SJSA1 (cell line): ENCODE data around the gene LSM10. TPM values are rescaled to one million over a fixed set of nuclear protein-coding genes. Genes with fewer than 3 reads are reported as not detected.

ENCODE experiments used
- DNase-seq, 2 experiments: peaks; one replicate each; pipeline ENCODE4 v3.0.0-alpha.2; 2015 to 2020; ENCODE audit warnings: low spot score in 2 of 2, low read depth in 1 of 2
- H3K27ac ChIP-seq: fragments of 250-450 bp; sonication (Bioruptor Pico); 2 replicates; pipeline ENCODE4 v1.5.1; 2020; ENCODE audit warnings: mild to moderate bottlenecking, moderate library complexity
- H3K27me3 ChIP-seq: fragments of 250-450 bp; sonication (Bioruptor Pico); replicated peaks from 2 replicates; pipeline ENCODE4 v1.5.1; 2020; ENCODE audit warnings: mild to moderate bottlenecking, moderate library complexity
- H3K36me3 ChIP-seq: fragments of 250-450 bp; sonication (Bioruptor Pico); 2 replicates; pipeline ENCODE4 v1.5.1; 2020; ENCODE audit warnings: mild to moderate bottlenecking
- H3K4me1 ChIP-seq: fragments of 250-450 bp; sonication (Bioruptor Pico); replicated peaks from 2 replicates; pipeline ENCODE4 v1.6.1; 2021; ENCODE audit warnings: mild to moderate bottlenecking
- H3K4me3 ChIP-seq: fragments of 250-450 bp; sonication (Bioruptor Pico); 2 replicates; pipeline ENCODE4 v1.5.1; 2020; ENCODE audit warnings: mild to moderate bottlenecking
- H3K9me3 ChIP-seq: fragments of 250-450 bp; sonication (Bioruptor Pico); replicated peaks from 2 replicates; pipeline ENCODE4 v1.5.1; 2020; ENCODE audit warnings: mild to moderate bottlenecking
- total RNA-seq: library from RNA; depleted of rRNA; stranded (reverse); fragments of >200 nt; shearing (Covaris generic); gene quantifications from 2 replicates; pipeline ENCODE4 v1.2.3, GENCODE V29; 2014

The LSM10 gene
- total RNA-seq, 1 experiment from 2014 or later = 6.4 TPM

DNA sequence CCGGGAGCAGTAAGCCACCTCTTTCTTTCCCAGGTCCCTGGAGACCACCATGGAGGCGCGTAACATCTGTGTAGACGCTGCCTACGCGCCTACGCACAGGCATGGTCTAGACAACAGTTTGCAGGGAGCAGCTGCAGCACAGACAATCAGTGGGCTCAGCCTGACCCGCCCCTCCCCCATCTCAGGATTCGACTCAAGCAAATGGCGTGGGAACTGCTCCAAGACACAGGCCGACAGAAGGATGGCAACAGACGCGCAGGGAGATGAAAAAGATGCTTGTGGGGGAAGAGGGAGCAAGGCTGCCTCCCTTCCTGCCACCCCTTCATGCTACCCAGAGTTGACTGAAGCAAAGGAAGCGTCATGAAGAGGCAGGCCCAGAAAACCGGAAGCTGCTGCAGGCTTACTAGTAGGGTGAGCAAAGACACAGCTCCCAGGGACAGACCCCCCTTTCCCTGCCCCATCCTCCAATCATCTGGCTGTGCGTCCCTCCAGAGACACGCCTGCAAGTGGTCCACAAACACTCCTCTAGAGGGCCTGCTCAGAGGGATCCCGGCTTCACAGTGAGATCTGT is 31.5 kb downstream of the LSM10 start:
- DNase-seq = peak; percentile 28 to 60
- Histone ChIP-seq H3K9me3 (no peaks in the 10 kb centered on the region), H3K27ac (peak overlapping the region; percentile 4; the same call in 1 of the 2 replicates), H3K27me3 (no peaks in the 10 kb centered on the region), H3K4me1 (peaks cover 24% of the 10 kb centered on the region), H3K4me3 (no peak overlapping the region), H3K36me3 (peaks cover 54% of the 10 kb centered on the region)

DNA sequence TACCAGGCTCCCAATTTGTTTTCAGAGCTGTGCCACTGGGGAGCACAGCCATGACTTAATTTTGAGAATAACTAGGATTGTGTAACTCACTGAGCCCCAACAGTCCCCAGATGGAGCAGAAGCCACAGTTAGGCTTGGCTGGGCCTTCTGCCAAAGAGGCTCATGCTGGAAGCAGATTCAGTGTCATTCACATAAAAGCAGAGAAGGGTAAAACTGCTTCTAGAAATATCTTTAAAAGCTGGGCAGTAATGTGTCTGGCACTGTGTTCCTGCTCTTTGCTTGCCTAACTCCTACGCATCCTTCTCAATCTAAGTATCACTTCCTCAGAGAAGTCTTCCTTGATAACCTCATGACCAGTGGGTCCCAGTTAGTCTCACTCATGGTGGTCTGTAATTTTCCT is 32.3 kb downstream of the LSM10 start:
- no peak for DNase-seq
- H3K36me3 ChIP-seq = peaks cover 59% of the 10 kb centered on the region
- no peaks in the 10 kb centered on the region for H3K9me3 ChIP-seq
- H3K27me3 ChIP-seq = no peaks in the 10 kb centered on the region
- H3K27ac ChIP-seq = peak overlapping the region; percentile 4; the same call in 1 of the 2 replicates
- H3K4me1 ChIP-seq = peaks cover 31% of the 10 kb centered on the region
- H3K4me3 ChIP-seq = no peak overlapping the region

DNA sequence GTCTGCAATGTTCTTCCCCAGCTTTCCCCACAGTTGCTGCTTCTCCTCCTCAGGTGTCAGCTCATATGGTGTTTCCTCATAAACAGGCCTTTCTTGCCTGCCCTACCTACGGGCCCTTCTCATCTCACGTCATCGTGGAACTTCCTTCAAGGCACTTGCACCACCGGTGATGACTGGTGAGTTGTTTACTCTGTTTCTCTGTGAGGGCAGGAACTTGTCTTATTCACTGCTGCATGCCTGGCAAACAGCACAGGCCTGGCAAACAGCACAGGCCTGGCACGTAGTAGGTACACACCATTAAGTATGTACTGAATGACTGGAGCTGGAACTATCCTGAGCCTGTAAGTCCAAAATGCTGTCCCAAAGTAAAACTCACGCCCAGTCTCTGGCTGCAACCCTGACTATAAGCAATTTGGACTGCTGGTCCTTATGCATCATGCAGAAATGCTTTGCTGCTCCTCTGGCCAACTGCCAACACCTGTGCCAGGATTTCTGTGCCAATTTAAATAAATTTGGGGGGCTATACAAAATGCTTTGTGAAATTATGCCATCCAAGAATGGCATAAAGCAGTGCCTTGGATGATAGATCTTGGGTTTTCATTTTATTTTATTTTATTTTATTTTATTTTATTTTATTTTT is 37.7 kb downstream of the LSM10 start:
- Histone ChIP-seq H3K36me3 (peaks cover 73% of the 10 kb centered on the region), H3K4me3 (no peak overlapping the region), H3K27ac (peak overlapping the region; percentile 15; the same call in 1 of the 2 replicates), H3K9me3 (no peaks in the 10 kb centered on the region), H3K4me1 (peaks cover 16% of the 10 kb centered on the region), H3K27me3 (no peaks in the 10 kb centered on the region)
- DNase-seq = no peak

DNA sequence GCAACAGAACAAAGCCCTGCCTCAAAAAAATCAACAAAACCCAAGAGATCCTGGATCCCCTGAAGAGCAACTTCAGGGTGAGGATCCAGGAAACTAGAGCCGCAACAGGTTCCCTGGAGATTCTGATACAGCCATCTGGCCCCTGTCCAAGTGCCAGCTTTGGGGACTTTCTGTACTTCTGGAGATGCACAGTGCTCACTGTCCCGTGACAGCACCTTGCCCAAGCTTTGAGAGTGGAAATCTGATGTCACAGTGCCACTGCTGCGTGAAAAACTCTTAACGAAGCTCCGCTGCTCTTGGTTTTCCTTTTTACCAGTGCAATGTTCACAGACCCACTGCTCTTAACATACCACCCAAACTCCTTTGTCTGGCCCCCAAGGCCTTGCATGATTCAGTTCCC is 38.3 kb downstream of the LSM10 start:
- Histone ChIP-seq H3K27me3 (no peaks in the 10 kb centered on the region), H3K27ac (no peak overlapping the region), H3K9me3 (no peaks in the 10 kb centered on the region), H3K4me1 (peaks cover 16% of the 10 kb centered on the region), H3K4me3 (no peak overlapping the region), H3K36me3 (peaks cover 79% of the 10 kb centered on the region)
- DNase-seq = no peak

DNA sequence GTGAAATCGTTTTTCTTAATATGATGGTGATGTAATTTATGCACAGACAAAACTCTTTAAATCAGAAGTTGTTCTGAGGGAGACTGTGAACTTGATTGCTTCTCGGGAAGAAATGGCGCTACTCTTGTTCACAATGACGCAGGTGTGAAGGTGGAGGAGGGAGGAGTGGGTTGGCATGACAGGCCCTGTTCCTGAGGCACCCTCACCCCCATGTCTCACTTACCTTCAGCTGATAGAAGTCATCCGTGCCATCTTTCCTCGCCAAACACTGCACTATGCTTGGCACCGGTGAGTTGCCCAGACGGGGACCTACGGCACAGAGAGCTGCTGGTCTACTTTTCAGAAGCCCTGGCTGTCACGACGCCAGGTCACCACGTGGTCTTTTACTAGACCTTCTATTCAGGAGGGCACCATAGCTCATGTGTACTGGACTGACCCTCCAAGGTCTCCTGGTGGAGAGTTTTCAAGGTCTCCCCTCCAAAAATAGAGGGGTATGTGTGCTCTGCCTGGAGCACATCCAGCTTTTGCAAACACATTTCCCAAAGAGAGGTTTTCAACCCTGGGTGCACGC is 39.1 kb downstream of the LSM10 start:
- Histone ChIP-seq H3K36me3 (peaks cover 87% of the 10 kb centered on the region), H3K27ac (no peak overlapping the region), H3K27me3 (no peaks in the 10 kb centered on the region), H3K4me3 (no peak overlapping the region), H3K9me3 (no peaks in the 10 kb centered on the region), H3K4me1 (peaks cover 18% of the 10 kb centered on the region)
- no peak for DNase-seq

DNA sequence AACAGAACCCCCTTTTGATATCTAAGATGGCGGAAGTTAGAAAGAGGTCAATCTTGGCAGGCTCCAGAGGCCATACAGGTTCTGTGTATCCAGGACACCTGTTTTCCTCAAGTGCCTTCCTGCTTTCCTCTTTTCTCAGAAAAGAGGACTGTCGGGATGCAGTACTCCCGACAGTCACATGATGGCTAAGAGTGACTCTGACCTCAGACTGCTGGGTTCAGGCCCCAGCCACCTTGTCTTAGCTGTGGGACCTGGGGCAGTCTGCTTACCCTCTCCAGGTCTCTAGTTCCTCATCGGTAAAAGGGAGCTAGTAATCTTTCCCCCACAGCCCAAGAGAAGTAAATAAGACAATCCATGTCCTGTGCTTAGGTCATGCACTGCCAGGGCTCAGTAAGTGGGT is 41.9 kb downstream of the LSM10 start:
- DNase-seq = no peak
- Histone ChIP-seq H3K27me3 (no peaks in the 10 kb centered on the region), H3K4me3 (no peak overlapping the region), H3K9me3 (no peaks in the 10 kb centered on the region), H3K27ac (no peak overlapping the region), H3K4me1 (peaks cover 38% of the 10 kb centered on the region), H3K36me3 (peaks cover 82% of the 10 kb centered on the region)

DNA sequence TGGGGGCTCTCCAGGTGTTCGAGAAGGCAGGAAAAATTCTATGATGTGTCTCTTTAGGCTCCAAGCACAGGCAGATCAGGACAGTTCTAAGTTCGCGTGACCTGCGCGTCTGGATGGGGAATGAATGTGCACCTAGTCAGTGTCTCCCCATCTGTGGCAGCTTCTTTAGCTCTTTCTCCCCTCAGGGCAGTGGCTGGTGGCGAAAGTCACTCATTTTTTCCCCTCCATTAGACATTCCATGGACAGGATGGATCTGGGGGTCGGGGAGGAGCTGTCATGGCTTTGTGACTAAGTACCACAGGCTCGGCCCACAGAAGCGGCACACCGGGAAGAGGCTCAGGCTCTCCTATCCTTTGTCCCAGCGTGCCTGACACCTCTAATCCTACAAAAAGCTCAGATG is 43.2 kb downstream of the LSM10 start:
- Histone ChIP-seq H3K27ac (no peak overlapping the region), H3K4me3 (no peak overlapping the region), H3K4me1 (peaks cover 43% of the 10 kb centered on the region), H3K36me3 (peaks cover 78% of the 10 kb centered on the region), H3K9me3 (no peaks in the 10 kb centered on the region), H3K27me3 (no peaks in the 10 kb centered on the region)
- no peak for DNase-seq

DNA sequence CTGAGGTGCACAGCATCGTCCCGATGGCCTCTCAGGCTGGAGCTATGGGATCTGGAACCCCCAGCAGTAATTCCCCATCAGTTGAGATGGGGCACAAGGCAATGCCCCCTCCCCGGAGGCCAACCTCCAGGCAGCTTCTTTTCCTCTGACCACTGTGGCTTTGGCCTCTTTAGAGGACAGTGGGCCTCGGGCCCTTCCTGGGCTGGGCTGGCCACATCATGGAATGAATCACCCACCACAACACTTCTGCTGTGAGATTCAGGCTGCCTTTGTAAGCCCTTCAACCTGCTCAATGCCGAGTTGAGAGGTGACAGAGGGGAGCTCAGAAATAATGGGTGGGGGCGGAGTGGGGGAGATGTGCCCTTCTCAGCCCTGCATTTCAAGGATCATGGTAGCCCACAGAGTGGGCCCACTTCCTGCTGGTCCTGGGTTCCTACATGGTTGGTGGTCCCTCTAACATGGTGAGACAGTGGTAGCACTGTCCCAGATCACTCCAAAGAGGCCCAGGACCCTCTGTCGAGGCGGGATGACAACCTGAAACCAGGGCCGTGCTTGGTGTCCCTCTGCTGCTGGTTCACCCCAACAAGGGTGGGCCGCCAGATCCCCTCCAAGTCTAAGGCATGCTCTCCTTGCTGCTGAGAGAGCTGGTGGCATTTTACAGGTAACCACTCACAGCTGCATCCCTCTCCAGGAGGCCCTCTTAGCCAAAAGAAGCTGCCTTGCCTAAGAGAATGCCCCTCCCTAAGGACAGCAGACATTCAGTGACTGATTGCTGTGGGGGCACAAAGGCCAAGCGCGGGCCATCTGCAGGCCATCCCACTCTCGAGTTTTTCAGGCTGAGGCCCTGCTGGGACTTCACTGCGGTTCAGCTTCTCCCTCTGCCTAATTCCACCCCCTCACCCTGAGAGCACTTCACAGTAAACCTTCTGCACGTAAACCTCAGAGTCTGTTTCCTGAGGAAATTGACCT is 44.5 kb downstream of the LSM10 start:
- Histone ChIP-seq H3K4me3 (no peak overlapping the region), H3K9me3 (no peaks in the 10 kb centered on the region)

DNA sequence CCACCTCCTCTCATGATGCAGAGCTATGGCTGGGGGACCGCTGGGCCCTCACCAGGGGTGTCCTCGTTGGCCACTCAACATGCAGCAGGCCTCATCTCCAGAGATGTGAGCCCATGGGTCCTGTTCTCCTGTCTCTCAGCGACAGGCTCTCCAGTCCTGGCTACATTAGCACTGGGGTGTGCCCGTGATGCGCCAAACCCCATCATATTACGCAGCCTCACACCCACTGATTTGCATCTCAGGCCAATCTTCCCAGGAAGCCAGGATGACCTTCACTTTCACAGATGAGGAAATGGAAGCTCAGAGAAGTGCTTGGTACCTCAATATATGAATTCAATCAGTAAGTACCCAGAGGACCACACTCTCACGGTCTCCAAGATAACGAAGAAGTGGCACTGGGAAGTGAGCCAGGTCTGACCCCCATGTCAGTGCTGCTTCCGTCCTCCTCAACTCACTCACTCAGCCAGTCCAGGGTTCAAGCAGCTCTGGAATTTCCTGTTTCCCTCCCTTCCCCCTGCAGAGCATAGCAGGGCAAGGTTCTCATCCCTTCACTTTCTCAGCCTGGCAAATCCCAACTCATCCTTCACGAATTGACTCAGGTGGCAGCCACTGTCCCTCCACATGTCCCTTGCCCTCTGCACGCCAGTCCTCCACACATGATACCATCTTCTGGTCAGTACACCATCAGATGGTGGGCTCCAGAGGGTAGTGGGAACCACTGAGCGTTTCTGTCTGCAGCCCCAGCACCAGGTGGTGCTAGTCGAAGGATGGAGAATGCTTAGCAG is 45.4 kb downstream of the LSM10 start:
- no peaks in the 10 kb centered on the region for H3K27me3 ChIP-seq
- peak; percentile 79 to 84 for DNase-seq
- H3K4me1 ChIP-seq = peaks cover 50% of the 10 kb centered on the region
- H3K4me3 ChIP-seq = no peak overlapping the region
- H3K27ac ChIP-seq = peak overlapping the region; percentile 99
- H3K36me3 ChIP-seq = peaks cover 74% of the 10 kb centered on the region
- no peaks in the 10 kb centered on the region for H3K9me3 ChIP-seq

More for the DNA sequence above, 44.5 kb downstream of the LSM10 start:
- Histone ChIP-seq H3K4me1 (peaks cover 50% of the 10 kb centered on the region), H3K36me3 (peaks cover 77% of the 10 kb centered on the region), H3K27ac (peak overlapping the region; percentile 99), H3K27me3 (no peaks in the 10 kb centered on the region)
- peak; percentile 69 to 77 for DNase-seq

DNA sequence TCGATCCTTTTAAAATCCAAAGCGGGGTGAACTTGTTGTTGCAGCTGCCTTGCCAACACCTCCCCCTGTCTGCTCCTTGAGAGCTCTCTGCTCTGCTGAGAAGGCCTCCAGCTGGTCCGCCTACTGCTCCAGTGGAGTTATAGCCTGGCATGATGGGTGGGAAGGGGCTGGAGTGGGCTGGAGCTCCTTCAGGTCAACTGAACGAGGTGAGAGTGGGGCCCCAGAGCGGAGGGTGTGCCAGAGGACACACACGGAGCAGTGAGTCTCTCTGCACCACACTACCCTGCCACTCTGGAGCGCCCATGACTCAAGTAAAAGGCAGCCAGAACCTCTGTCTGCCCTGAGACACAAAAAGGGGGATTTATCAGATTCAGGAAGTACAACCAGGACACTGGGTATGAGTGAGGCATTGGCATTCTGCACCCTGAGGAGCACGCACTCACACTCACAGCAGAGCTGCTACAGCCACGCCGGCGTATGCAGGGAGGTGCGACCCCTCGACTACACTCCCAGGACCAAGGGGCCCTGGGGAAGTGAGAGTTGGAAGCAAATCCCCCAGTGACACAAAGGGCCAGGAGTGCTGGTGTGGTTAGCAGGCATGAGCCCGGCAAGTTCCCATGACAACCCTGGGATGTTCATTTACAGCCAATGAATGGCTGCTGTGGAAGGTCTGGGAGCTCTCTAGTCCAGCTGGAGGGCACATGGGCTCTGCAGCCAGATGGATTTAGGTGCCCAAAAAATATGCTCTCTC is 46.3 kb downstream of the LSM10 start:
- peak overlapping the region; percentile 99 for H3K27ac ChIP-seq
- no peak overlapping the region for H3K4me3 ChIP-seq

DNA sequence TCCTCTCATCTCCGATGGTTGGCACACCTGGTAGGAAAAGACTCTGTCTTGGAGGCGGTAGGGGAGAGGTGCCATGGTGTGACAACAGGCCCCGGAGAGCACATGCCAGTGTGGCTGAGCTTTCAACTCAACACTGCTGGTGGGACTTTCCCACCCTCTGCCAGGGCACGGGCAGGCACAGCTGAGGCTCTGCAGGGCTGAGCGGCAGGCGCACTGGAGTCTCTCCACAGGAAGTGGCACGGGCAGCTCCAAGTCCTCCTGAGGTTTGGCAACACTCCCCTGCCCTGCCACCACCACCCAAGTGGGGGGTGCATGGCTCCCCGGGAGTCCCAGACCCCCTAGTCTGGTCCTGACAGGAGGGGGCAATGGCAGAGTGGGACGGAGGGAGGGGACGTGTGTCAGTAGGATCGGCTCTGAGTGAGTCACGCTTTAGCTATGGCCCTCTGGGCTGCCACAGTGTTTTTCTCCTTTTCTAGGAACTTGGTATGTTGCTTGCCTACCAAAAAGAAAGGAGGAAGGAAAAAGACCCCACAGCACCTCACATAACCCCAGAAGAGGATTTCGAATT is 47.0 kb downstream of the LSM10 start:
- H3K4me3 ChIP-seq = no peak overlapping the region
- DNase-seq = peak; percentile 96 to 98
- H3K27ac ChIP-seq = peak overlapping the region; percentile 99
- peaks cover 76% of the 10 kb centered on the region for H3K36me3 ChIP-seq
- H3K27me3 ChIP-seq = no peaks in the 10 kb centered on the region
- no peaks in the 10 kb centered on the region for H3K9me3 ChIP-seq
- H3K4me1 ChIP-seq = peaks cover 50% of the 10 kb centered on the region

More for the DNA sequence above, 46.3 kb downstream of the LSM10 start:
- H3K36me3 ChIP-seq = peaks cover 75% of the 10 kb centered on the region
- H3K4me1 ChIP-seq = peaks cover 50% of the 10 kb centered on the region
- H3K27me3 ChIP-seq = no peaks in the 10 kb centered on the region
- peak; percentile 94 for DNase-seq
- no peaks in the 10 kb centered on the region for H3K9me3 ChIP-seq

DNA sequence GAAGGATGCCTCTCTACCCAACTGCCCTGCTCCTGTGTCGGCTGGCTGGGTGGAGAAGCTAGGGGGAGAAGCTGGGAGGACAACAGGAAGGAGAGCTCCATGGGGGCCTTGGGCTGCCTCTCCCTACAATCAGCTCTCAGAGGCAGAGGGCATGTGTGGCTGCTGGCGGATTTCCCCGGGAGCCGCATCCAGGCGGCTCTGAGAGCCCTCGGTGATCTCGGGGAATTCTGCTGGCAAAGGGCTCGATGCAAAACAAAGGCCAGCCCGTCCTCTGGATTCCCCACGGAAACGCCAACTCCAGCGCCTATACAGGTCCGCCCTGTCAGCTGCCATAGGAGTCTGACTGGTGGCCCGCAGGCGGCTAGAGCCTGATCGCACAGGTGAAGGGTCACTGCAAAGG is 47.9 kb downstream of the LSM10 start:
- H3K9me3 ChIP-seq = no peaks in the 10 kb centered on the region
- H3K27me3 ChIP-seq = no peaks in the 10 kb centered on the region
- H3K27ac ChIP-seq = peak overlapping the region; percentile 99
- H3K4me1 ChIP-seq = peaks cover 50% of the 10 kb centered on the region
- peak in 1 of 2 experiments; percentile 43 for DNase-seq
- no peak overlapping the region for H3K4me3 ChIP-seq
- H3K36me3 ChIP-seq = peaks cover 76% of the 10 kb centered on the region
